Mucosa of gallbladder (tissue), 1 donor: ENCODE results near the gene SLFNL1. TPM values are rescaled to one million over a fixed set of nuclear protein-coding genes. Genes with fewer than 3 reads are reported as not detected.
A peak's percentile ranks its signal among the peaks of the same experiment; 100 is the strongest.

Experiments used
- DNase-seq: peaks from one replicate; pipeline ENCODE4 v3.0.0-alpha.2; 2020; ENCODE audit warnings: low spot score
- total RNA-seq: library from RNA; stranded (reverse); gene quantifications from one replicate; pipeline ENCODE4 v1.2.1, GENCODE V29; 2021
- donor health status: DM: no; HTN: no; CAD: no.

The SLFNL1 gene
- total RNA-seq: 0.60 TPM

- DNase-seq: no peak
Observed at GRCh38 chr1:41021526-41022308, at the start of gene SLFNL1. SLFNL1 (minus strand) TSS chr1:41021725; CDS start chr1:41020660, 1,065 bp downstream.

DNA sequence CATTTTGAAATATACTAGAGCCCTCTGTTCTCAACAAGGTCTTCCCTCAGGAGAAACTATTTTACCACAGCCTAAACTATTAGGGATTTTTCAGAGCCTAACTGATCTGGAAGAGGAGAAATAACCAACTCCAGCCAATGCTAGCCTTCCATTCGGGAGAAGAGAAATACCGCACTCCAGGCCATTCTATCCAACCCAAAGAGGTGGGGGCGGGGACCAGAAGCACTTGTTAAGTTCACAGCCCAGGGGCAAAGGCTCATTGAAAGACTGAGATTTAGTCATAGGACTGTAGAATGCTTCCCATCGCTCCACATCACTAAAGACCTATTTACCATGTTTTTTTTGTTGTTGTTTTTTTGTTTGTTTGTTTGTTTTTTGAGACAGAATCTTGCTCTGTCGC is 35.4 kb upstream of the SLFNL1 start:
- no peak for DNase-seq

- no peak for DNase-seq
Observed at GRCh38 chr1:41053316-41053715, 31.8 kb upstream of the SLFNL1 start.

- no peak for DNase-seq
Observed at GRCh38 chr1:41051022-41051421, 29.5 kb upstream of the SLFNL1 start.

GRCh38 chr1:41048540-41048939 is 27.0 kb upstream of the SLFNL1 start:
- no peak for DNase-seq

GRCh38 chr1:41046347-41046775 is 24.8 kb upstream of the SLFNL1 start:
- peak; percentile 29 for DNase-seq

GRCh38 chr1:41045740-41046139 is 24.2 kb upstream of the SLFNL1 start:
- peak; percentile 79 for DNase-seq

DNA sequence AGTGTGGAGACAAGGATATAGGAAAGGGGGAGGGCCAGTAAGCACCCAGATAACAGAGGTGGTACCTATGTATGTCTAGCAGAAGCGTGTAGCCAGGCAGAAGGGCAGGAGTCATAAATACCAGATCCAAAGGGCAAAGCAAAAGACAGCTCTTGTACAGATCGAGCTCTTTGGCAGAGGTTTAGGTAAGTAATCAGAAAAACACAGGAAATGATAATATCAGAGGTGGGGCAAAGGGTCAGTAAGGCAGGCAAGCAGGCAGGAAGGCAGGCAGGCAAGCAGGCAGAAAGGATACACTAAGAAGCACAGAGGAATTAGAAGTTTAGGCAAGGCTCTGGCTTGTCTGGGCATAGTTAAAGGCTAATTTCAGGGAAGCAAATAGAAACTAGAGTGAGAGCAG is 22.7 kb upstream of the SLFNL1 start:
- no peak for DNase-seq

DNA sequence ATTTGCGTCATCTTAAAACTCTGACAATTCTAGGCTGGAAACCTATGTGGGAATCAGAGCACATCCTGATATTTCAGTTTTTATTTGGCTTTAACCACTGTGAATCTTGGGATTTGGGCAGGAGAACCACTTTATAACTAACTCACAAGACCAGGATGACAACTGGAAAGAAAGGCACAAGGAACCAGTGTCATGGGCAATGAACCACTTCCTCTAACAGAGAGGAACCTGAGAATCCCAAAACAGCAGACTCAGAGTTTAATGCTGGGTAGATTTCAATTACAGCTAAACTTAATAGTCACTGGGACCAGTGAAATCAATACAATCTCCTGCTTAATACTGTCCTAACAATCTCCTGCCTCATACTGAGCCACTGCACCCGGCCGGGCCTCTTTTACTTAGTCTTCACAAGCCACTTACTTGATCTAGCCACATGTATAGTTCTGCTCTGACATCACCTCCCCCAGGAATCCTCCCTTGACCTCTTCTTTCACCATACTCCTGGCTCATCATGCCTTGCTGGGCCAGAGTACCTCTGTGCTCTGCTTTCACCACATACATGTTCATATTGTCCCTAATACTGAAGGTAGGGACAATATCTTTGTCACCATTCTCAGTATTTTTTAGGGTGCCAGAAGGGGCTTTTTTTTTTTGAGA is 20.2 kb upstream of the SLFNL1 start:
- DNase-seq: no peak

- no peak for DNase-seq
Observed at GRCh38 chr1:41038110-41038509, 16.6 kb upstream of the SLFNL1 start.

GRCh38 chr1:41037116-41037903 is 15.8 kb upstream of the SLFNL1 start:
- DNase-seq: no peak

GRCh38 chr1:41033272-41033671 is 11.7 kb upstream of the SLFNL1 start:
- DNase-seq: no peak

DNA sequence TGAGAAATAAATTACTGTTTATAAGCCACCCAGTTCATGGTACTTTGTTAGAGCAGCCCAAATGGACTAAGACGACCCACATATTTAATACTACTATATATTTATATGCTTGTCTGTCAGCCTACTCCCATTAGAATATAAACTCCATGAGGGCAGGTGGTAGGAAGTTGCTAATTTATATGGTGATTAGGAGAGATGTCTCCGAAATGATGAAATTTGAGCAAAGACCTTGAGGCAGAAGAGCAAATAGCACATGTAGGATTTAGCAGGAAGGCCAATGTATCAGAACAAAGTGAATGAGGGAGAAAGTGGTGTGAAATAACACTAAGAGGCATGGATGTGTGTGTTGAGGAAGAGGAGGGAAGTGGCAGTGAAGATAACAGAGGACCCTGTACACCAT is 10.6 kb upstream of the SLFNL1 start:
- no peak for DNase-seq

- no peak for DNase-seq
Observed at GRCh38 chr1:41030872-41031616, 9.5 kb upstream of the SLFNL1 start.

DNA sequence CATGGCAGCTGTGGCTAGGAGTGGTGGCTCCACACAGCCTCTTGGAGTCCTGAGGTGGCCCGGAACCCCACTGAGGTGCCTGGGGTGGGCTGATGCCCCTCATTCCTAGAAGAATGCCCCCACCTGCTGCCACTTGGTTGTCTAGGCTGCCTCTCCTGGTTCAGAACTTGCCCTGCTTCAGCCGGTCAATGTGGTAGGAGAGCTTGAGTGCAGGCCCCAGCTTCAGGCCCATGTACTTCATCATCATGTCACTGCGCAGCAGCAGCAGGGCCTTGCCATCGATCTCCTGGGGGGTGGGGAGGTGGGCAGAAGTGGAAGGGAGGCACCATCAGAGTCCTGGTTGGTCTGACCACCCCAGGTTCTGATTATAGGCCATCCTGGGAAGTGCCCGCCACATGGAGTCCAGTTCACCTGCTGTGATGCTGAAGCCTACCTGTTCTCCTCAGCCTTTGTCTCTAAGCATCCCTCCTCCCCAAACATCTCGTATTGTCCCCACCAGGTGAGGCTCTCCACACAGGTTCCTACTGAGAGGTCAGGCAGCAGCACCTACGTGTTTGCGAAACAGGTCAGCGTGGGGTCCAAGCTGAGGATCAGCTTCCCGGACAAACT is 6.6 kb upstream of the SLFNL1 start:
- DNase-seq: no peak

DNA sequence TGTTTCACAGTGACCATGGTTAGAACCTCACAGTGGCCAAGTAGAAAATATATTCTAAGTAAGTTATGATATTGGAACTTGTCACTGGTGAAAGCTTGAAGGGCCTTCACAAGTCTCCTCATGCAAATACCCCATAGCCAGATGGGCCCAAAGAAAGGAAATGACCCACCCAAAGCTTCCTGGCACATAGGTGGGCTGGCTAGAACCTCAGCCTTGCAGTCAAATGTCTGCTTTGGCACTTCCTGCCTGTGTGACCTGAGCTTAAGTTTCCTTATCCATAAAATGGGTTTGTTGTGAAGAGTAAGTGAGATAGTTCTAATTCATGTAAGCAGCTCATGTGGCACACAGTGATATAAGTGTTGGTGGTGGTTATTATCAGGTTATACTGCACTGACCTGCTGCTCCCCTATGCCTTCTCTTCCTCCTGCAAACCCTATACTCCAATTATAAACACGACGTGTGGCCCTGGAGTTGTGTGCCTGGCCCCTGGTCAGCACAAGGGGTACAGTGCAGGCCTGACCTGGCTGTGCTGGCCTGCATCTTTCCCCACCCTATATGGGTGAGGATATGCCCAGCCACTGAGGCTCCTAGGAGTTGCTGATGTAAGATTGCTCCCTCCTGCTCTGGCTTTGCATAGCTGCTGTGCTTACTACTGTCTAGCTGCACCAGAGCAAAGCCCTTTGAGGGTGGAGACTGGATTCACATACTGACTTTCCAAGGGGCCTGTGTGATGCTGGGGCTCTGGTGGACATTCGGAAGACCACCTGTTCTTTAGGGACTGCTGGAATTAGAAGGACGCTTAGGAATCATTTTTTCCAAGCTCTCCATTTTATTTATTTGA is 4.7 kb upstream of the SLFNL1 start:
- no peak for DNase-seq

GRCh38 chr1:41024953-41025352 is 3.4 kb upstream of the SLFNL1 start:
- no peak for DNase-seq

GRCh38 chr1:41023279-41023990 is 1.9 kb upstream of the SLFNL1 start:
- no peak for DNase-seq

DNA sequence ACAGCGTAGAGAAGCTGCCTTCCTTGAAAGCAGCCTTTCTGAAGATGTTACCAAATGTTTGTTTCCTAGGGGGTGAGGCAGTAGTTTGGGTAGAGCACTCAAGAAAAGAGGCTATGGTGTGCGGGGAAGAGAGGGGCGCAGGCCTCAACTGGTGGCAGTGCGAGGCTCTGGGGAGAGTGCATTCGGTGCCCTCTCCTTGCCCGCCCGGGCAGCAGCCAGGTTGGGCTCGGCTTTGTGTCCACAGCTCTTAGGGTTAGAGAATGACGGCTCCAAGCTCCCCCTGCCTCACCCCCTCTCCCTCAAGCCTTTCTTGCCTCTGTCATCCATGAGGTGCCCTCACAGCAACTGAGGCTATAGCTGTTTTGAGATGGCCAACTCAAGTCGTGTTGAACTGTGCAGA is 899 bp upstream of the SLFNL1 start:
- no peak for DNase-seq

GRCh38 chr1:41020654-41021053 is 871 bp downstream of the SLFNL1 start:
- DNase-seq: no peak
